ENCODE data around the gene ATP6V1C2.

- TF ChIP-seq SAP30 (IDR thresholded peaks at IDR 0.05; ENCODE audit: borderline replicate concordance, insufficient read depth, low read depth, low read length, poor library complexity, severe bottlenecking) (no peak), CTCF (IDR thresholded peaks at IDR 0.05 in 2 of 3, conservative IDR thresholded peaks at IDR 0.05 in 1 of 3; ENCODE audit: insufficient read depth in 2 of 3, low read depth in 1 of 3, low read length in 3 of 3) (no peak), PURB (CRISPR knock-in tag; IDR thresholded peaks at IDR 0.05; ENCODE audit: low read depth) (no peak), NRF1 (conservative IDR thresholded peaks at IDR 0.05 in 1 of 2, IDR thresholded peaks at IDR 0.05 in 1 of 2) (no peak), FOXK1 (CRISPR knock-in tag; IDR thresholded peaks at IDR 0.05; ENCODE audit: borderline replicate concordance) (no peak), NBN (IDR thresholded peaks at IDR 0.05; ENCODE audit: low read depth) (no peak), USF2 (CRISPR knock-in tag; IDR thresholded peaks at IDR 0.05) (no peak), NR1H2 (CRISPR knock-in tag; IDR thresholded peaks at IDR 0.05) (no peak)
Observed at GRCh38 chr2:10707831-10708230, 13.6 kb upstream of the ATP6V1C2 start.

Data from K562 (cell line).